ENCODE data around the gene UPK3A.
"Not testable (repeated sequence)": the region's sequence is repeated elsewhere in the genome, so short reads cannot be mapped to it uniquely, and the experiment has no call there.

UPK3A gene

DNA sequence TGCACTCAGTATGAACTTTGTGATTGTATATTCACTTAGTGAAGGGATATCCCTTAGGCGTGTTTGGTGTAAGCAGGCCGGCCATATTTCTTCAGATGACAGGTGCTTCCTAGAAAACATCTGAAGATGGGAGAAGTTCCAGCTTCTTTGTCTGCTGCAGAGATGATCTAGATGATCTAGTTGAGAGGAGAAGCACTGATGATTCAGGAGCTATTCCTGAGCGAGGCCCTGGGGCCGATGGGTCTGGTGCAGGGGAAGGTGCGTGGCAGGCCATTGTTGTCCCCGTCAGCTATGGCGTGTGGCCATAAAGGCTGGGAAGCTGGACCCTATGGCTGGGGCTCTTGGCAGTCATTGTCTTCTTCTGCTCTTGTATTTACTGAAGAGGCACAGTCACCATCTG, 38.9 kb downstream of the UPK3A start:
- in situ Hi-C loops (cut with HindIII; ENCODE audit: low sequenced_read_pairs): no loop called here

DNA sequence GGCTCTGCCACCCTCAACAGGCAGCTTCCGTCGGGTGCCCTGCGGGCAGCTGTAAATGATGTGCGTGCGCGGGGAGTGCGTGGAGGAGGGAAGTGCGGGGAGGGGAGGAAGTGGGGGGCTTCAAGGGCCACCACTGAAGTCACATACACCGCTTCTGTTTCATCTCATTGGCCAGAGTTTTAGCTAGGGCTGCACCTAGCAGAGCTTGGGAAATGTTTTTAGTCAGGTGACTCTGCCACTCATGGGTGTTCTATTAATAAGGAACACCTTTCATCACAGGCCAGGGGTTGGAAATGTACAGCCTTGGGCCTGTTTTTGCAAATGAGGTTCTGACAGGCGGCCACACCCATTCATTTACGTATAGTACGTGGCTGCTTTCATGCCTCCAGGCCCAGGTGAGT, 39.6 kb downstream of the UPK3A start:
- in situ Hi-C loops (cut with HindIII; ENCODE audit: low sequenced_read_pairs): no loop called here

DNA sequence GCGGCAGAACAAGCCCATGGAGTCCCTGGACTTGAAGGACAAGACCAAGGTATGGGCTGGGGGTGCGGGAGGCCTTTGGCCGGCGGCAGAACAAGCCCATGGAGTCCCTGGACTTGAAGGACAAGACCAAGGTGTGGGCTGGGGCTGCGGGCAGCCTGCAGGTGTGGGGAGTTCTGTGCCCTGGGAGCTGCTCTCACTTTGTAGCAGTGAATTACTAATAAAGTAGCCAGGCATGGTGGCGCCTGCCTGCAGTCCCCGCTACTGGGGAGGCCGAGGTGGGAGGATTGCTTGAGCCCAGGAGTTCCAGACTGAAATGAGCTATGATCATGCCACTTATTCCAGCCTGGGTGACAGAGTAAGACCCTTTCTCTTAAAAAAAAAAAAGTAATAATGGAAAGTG, 43.5 kb downstream of the UPK3A start:
- in situ Hi-C loops (cut with HindIII; ENCODE audit: low sequenced_read_pairs): not testable (repeated sequence)

DNA sequence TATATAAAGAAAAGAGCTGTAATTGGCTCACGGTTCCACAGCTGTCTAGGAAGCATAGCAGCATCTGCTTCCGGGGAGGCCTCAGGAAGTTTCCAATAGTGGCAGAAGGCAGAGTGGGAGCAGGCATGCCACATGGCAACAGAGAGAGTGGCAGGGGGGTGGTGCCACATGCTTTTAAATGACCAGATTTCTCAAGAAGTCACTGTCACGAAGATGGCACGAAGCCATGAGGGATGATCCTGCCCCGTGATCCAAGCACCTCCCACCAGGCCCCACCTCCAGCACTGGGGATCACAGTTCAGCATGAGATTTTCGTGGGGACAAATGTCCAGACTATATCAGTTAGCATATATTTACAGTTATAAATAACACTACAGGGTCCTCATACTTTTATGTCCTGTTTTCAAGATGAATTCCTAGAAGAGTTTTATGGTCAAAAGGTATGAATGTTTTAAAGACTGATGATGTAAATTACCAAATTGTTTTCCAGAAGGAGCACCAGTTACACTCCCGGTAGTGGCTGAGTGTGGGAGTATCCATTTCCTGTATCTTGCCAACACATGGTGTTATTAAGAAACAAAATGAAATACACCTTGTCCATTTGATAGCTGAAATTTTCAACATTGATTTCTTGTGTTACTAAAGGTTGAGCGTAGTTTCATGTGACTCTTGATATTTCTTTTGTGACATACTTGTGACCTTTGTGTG, 44.2 kb downstream of the UPK3A start:
- in situ Hi-C loops (cut with HindIII; ENCODE audit: low sequenced_read_pairs): no loop called here

DNA sequence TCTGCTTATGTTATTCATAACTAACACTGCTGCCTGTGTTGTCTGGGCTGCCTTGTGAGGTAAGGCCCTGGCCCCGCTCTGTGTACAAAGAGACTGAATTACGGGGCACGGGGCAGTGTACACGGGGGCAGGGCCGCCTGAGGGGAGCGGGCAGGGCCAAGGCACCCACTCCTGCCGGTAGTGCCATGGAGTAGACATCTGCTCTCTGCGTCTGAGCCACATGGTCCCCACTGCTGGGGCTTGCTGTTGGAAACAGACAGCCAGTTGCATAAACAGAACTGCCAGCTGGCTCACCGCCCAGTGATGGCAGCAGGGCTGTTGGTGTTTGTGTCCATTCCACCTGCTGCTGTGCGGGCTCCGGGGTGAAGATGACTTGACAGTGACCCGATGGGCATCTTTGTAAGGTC, 44.8 kb downstream of the UPK3A start:
- in situ Hi-C loops (cut with HindIII; ENCODE audit: low sequenced_read_pairs): no loop called here

DNA sequence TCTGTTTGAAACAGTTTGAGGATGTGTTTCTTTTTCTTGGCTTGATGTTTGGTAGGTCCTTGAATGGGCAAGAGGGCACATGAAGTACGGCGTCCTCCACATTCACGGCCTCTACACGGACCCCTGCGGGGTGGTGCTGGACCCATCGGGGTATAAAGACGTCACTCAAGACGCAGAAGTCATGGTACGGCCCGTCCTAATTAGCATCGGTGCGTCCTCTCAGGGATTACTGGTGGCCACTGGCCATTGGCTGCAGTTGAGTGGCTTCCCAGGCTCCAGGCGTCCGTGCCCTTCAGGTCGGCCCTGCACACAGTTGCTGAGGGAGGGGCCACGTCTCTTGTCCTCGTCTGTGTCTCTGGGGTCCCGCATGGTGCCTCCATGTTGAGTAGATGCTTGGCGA, 45.8 kb downstream of the UPK3A start:
- in situ Hi-C loops (cut with HindIII; ENCODE audit: low sequenced_read_pairs): no loop called here

DNA sequence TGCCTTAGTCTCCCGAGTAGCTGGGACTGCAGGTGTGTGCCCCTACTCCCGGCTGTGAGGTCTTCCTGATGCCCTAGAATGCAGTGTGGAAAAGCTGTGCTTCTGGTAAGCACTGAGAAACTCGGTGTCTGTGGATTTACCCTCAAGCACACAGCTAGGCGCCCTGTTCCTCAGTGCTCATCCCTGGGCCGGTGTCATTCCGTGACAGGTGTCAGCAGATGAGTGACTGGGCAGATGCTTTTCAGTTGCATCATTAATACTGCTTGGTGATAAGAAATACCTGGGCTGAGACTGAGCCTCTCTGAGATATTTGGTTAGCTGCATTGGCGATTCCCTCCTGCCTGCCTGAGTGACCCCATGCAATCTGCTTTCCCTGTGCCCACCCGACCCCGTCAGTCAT, 46.7 kb downstream of the UPK3A start:
- in situ Hi-C loops (cut with HindIII; ENCODE audit: low sequenced_read_pairs): no loop called here

DNA sequence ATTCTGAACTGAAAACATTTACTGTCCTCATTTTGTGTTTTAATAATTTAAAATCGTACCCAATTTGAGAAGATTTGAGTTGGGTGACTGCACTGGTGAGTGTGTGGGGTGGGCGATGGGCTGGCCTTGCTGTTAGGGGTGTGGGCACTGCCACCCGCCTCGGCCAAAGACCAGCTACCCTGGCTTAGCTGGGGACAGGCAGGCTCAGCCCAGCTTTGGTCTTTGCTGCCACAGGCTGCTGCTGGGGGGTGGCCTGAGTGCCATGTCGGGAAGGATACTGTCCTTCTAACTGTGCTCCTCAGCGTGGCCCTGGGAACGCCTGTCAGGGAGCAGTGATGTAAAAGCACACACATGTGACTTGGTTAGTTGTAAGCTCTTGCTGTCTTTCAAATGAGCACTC, 47.3 kb downstream of the UPK3A start:
- in situ Hi-C loops (cut with HindIII; ENCODE audit: low sequenced_read_pairs): no loop called here

DNA sequence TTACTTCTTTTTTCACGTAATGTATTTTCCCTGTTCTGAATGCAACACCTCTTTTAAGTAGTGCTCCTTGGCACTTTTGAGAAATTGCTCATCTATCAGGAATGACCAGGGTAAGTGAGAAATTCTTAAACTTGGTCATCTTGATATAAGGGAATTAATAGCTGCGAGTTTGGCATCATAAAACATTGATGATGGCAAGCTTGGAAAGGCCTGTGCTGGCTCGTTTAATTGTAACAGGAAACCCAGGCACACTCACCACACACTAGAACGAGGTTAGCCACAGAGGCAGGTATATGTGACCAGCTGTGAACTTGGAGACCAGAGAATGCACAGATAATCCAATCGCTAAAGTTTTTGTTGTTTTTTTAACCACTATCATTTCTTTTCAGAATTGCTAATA, 49.3 kb downstream of the UPK3A start:
- in situ Hi-C loops (cut with HindIII; ENCODE audit: low sequenced_read_pairs): no loop called here

DNA sequence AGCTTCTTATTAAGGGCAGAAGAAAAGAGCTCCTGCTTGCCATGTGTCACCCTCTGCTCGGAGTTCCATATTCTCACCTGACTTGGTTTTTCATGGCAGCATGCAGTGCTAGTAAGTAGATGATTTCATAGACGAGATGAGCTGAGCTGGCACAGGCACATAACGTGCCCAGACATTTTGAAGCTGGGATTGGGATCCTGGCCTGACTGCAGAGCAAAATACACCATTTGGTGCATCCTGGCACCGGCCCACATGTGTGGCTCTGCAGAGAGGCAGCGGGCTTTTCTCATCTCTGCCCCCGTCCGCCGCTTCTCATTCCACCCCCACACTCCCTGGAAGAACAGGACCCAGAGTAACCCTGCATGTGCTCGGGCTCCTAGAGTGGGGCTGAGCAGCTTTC, 49.8 kb downstream of the UPK3A start:
- in situ Hi-C loops (cut with HindIII; ENCODE audit: low sequenced_read_pairs): no loop called here

DNA sequence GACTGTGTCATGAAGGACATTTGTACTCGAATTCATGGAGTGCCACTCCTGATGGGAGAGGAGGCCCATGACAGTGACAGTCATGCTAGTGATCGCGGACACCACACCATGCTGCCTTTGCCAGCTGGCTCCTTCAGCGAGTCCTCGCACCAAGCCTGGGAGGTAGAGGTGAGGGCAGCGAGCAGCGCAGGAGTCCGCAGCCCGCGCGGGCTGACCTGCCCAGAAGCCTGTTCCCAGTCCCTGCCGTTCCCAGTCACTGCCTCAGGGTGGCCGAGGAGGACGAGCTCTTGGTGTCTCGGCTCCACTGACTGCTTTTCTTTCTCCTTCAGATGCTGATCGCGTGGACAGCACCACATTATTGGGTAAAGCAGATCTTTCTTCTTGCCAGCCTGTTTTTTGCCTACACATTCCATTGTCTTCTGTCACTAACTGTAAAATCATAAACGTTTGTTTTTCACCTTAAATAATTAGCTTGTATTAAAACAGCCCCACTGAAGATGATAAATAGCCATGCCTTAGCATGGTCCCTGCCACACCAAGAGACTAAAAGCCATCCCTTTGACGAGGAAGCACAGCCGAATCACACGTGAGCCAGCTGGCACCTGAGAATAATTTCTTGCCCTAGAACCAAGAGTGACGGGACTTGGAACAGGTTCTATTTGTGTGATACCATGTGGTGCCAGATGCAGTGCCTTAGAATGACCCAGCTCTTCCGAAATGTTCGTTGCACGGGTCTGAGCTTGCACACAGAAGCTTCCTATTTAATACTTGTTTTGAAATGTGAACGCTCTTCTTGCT, 50.5 kb downstream of the UPK3A start:
- in situ Hi-C loops (cut with HindIII; ENCODE audit: low sequenced_read_pairs): no loop called here

DNA sequence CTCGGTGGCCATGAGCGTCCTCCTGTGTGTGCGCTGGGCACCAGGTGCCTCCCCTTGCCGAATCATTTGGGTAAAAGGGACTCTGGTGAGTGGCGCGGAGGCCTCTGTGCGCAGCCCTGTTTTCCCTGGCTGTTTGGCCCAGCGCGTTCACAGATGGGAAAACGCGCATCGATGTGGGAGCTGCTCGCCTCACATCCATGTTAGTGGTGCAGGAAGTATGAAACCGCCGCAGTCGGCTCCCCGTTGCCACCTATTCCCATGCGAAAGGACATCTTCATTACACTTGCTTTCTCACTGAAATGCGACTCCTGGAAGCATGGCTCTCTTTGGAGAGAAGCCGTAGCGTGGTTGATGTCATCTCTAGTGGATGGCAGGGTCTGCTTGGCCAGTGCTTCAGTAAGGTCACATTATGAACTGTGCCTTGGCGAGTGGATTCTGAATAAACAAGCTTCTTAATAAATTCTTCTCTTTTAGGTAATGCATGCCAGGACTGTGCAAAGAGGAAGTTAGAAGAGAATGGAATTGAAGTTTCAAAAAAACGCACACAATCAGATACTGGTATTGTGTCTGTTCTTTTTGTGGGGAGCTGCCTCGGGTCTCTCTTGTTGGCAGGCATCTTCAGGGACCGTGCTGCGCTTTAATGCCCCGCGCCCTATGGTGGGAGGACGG, 51.2 kb downstream of the UPK3A start:
- in situ Hi-C loops (cut with HindIII; ENCODE audit: low sequenced_read_pairs): no loop called here

DNA sequence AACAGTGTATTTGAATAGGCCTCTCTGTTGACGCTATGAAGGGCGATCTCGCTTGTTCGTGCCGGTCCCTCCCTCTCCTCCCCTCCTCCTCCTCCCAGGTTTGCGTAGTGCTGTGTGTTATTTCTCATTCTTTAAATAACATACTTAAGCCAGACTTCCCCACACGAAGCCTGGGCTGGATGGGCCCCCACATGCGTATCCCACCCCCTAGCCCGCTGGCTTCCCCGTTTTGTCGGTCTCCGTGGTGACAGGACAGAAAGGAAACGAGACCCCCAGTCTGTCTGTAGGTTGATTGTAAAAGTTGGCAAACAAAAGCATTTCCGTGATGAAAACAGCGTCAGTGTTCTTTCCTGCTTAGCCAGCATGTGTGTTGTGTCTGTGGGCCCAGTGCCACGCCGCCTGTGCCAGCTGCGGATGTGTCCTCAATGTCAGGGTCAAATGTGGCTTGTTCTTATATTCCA, 52.3 kb downstream of the UPK3A start:
- in situ Hi-C loops (cut with HindIII; ENCODE audit: low sequenced_read_pairs): no loop called here

DNA sequence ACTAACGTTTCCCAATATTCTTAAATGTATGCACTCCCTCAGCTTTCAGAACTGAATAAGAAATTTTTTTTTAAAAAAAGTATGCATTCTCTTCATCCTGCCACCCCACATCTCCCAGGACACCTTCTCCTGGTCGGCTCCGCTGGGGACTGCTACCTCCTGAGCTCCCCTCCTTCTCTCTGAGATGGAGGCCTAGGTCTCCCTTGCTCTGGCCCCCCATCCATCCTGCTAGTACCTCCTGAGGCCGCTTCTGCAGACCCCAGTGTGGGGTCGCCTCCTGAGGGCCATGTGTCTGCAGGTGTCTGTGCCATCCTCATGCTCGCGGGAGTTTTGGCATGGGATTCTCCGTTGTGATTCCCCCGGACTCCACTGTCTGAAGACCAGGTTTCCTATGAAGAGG, 52.8 kb downstream of the UPK3A start:
- in situ Hi-C loops (cut with HindIII; ENCODE audit: low sequenced_read_pairs): no loop called here

DNA sequence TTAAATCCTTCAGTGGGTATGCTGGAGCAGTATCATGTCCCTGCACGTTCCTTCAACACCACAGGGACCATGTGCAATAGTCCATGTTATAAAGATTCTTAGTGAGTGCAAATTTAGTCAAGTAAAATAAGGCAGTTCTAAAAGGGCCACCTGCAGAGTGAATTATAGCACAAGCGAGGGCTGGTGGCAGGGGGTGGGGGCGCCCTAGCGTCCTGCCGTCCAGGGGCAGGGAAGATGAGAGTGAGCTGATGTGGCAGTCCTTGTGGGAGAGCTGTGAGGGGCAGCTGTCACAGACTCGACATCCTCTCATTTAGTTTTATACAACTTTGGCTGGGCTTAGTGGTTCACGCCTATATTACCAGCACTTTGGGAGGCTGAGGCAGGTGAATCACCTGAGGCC, 54.0 kb downstream of the UPK3A start:
- in situ Hi-C loops (cut with HindIII; ENCODE audit: low sequenced_read_pairs): no loop called here

DNA sequence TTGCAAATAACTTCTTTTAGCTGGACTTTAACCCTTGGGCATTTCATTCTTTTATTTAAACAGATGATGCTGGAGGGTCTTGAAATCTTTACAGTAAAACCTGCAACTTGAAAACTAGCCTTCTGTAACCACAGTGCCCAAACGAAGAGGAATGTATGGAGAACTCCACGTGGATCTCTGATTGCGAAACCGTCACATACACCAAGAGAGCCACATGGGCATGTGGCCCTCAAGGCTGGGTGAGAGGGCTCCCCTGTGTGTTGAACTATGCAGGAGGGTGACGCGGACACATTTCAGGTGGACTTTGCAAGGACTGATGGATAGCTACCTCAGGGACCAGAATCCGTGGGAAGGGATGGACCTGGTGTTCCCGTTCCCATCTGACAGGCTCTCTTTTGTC, 55.6 kb downstream of the UPK3A start:
- in situ Hi-C loops (cut with HindIII; ENCODE audit: low sequenced_read_pairs): no loop called here

DNA sequence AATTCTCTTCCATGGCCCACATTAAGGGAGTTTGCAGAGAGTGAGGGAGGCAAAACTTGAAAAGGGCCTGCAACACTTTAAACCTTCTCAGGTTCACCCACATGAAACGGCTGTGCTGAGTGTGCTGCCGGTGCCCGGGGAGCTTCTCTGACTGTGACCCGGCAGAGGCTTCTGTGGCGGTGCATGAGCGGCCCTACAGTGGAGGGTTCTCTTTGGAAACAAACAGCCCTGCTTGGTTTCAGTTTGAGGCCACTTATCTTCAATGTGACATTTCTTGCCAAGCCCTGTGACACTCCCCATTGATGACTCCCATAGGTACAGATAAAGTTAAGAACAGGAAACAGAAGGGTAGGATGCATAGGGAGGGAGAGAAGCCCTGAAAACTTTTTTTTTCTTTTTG, 56.7 kb downstream of the UPK3A start:
- in situ Hi-C loops (cut with HindIII; ENCODE audit: low sequenced_read_pairs): no loop called here

DNA sequence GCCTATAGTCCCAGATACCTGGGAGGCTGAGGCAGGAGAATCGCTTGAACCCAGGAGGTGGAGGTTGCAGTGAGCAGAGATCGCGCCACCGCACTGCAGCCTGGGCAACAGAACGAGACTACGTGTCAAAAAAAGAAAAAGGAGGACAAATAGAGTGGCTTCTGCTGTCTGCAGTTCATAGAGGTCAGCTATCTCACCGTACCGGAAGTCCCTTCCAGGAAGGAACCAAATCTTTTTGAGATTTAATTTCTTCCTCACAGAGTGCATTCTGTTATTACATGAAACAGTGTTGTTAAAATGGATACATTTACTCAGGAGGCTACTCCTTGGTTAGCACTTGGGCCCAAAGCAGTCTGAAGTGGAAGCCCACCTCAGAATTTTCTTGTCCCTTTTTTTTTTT, 58.4 kb downstream of the UPK3A start:
- in situ Hi-C loops (cut with HindIII; ENCODE audit: low sequenced_read_pairs): no loop called here

DNA sequence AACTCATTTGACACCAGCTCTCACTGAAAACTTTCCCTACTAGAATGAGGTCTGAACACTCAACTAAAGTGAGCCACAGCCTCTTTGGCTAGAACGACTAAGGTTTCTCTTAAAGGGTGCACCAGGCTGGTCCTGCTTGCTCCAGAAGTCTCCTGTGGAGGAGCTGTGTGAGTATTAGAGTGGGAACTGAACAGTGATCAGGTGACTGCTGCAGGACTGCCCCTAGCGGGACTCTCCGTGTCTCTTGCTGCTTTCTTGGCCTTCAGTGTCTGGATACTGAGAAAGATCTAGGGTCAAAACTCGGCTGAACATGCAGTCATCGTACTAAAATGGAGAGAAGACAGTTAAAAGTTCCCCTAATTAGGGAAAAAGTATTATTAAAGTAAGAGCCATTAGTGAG, 59.6 kb downstream of the UPK3A start:
- in situ Hi-C loops (cut with HindIII; ENCODE audit: low sequenced_read_pairs): no loop called here
